Melanocyte of skin (primary cell): ENCODE measurements around the gene RPL18. TPM values are rescaled to one million over a fixed set of nuclear protein-coding genes. Genes with fewer than 3 reads are reported as not detected.

Experiments
- total RNA-seq, 2 donors: library from RNA; depleted of rRNA; stranded (reverse); fragments of >200 nt; gene quantifications; 2 replicates each; pipeline ENCODE4 v1.2.3, GENCODE V29; 2012

The RPL18 gene
- 1,000 to 10,000 TPM in 1 of 2 donors, 100 to 1,000 TPM in 1; 840 to 1,494 TPM for total RNA-seq

GRCh38 chr19:48618916-48619691, at the start of gene RPL18, which contains the start of gene SPHK2:
TSS of gene RPL18 (minus strand) at chr19:48619178. CDS start at chr19:48619143, 35 bp downstream.
TSS of gene SPHK2 (plus strand) at chr19:48619506. CDS start at chr19:48620515, 1,009 bp downstream.

DNA sequence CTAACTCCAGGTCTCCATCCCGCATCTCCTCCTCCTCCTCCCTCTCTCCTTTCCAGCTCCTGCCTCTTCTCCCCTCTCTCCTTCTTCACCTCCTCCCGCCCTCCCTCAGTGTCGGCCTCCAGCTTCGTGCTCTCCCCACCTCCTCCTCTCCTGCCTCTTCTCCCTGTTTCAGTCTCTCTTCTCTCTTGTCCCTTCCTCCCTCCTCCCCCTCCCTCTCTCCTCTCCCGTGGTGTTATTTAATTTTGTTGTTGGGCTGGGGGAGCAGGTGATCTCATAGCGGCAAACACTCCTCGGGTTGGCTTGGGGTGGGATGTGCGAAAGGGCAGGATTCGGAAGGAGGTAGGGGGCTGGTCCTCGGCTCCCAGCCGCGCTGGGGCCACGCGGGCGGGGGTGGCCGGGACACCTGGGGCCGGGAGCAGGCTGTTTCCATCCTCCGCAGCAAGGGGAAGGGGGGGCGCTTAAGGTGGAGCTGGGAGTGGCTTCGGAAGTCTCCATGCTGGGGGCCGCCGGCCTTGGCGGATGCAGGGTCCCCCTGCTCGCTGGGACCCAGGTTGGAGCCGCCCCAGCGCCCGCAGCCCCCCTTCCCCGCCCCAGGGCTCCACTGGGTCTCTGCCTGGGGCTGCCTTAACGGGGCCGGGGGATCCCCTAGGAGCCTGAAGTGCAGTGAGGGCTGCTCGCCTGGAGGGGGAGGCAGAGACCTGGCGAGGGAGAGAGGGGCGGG, 27.2 kb upstream of the RPL18 start, which contains the start of gene CA11:
TSS of gene CA11 (minus strand) at position 187 of the 721 bp plus-strand sequence. CDS start 555 bp downstream, outside the sequence.

DNA sequence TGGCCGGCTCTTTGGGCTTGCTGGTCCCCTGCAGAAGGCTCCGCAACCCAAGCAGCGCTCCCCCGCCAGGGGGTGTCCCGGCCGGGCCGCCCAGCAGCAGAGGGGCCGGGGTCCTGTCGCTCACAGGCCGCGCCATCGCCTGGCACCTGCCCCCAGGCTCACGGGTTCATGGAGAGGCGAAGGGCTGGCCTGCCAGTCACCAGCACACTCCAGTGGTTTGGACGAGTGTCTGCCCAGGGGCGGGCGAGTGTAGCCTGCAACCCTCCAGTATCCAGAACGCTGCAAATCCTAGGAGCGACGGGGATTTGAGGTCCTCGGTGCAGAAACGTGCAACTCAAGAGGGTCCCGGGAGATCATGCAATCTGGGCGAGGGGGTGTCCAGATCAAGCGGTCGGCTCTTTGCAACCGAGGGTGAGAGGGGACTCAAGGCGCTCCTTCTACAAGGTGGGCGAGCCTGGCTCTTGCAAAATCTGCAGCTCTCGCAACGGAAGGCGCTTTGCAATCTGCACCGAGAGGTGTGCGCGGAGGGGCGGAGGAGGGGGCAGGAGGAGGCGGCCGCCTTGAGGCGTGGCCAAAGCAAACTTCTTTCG, 18.0 kb upstream of the RPL18 start, which contains the start of gene DBP:
TSS of gene DBP (minus strand) at position 521 of the 590 bp plus-strand sequence. CDS start at position 136, 385 bp downstream.

GRCh38 chr19:48614436-48615230, 4.3 kb downstream of the RPL18 start, which contains the start of gene FAM83E:
TSS of gene FAM83E (minus strand) at chr19:48615076. CDS start at chr19:48613372, 1,704 bp downstream.

GRCh38 chr19:48606463-48607358, 12.3 kb downstream of the RPL18 start, which contains the start of gene SPACA4:
TSS of gene SPACA4 (plus strand) at chr19:48606742. CDS start at chr19:48606979, 237 bp downstream.

Other genes starting within 250 kb of the RPL18 start
- gene KDELR1, start 227.6 kb downstream of the RPL18 start, total RNA-seq, result 10 to 100 TPM; 41.3 to 54.6 TPM
- 1 to 10 TPM in 1 of 2 donors, under 1 TPM in 1; 0.67 to 1.0 TPM for gene GRIN2D, start 225.5 kb downstream of the RPL18 start, total RNA-seq
- gene GRWD1, start 173.2 kb downstream of the RPL18 start, total RNA-seq, result 10 to 100 TPM; 37.5 to 54.6 TPM
- gene KCNJ14, start 163.6 kb downstream of the RPL18 start, total RNA-seq, result under 1 TPM; 0.33 to 0.34 TPM
- 10 to 100 TPM; 33.3 to 34.1 TPM for gene CYTH2, start 149.8 kb downstream of the RPL18 start, total RNA-seq
- under 1 TPM in 1 of 2 donors, not detected in 1; under 0.01 TPM for gene LMTK3, start 107.3 kb downstream of the RPL18 start, total RNA-seq
- under 1 TPM in 1 of 2 donors, not detected in 1; 0.33 TPM for gene SULT2B1, start 67.0 kb downstream of the RPL18 start, total RNA-seq
- gene SPACA4, start 12.4 kb downstream of the RPL18 start, total RNA-seq, result not detected
- under 1 TPM in 1 of 2 donors, not detected in 1; under 0.01 TPM for gene FAM83E, start 4.1 kb downstream of the RPL18 start, total RNA-seq
- 10 to 100 TPM; 12.7 to 15.1 TPM for gene SPHK2, start 328 bp upstream of the RPL18 start, total RNA-seq
- 10 to 100 TPM in 1 of 2 donors, 1 to 10 TPM in 1; 9.3 to 13.1 TPM for gene DBP, start 18.2 kb upstream of the RPL18 start, total RNA-seq
- gene CA11, start 27.0 kb upstream of the RPL18 start, total RNA-seq, result 1 to 10 TPM in 1 of 2 donors, under 1 TPM in 1; 0.67 to 1.4 TPM
- gene NTN5, start 53.8 kb upstream of the RPL18 start, total RNA-seq, result under 1 TPM; under 0.01 to 0.69 TPM
- under 1 TPM in 1 of 2 donors, not detected in 1; under 0.01 TPM for gene FUT2, start 76.8 kb upstream of the RPL18 start, total RNA-seq
- 1 to 10 TPM in 1 of 2 donors, under 1 TPM in 1; 0.33 to 1.0 TPM for gene MAMSTR, start 100.5 kb upstream of the RPL18 start, total RNA-seq
- 10 to 100 TPM in 1 of 2 donors, 1 to 10 TPM in 1; 3.0 to 26.8 TPM for gene RASIP1, start 121.4 kb upstream of the RPL18 start, total RNA-seq
- gene IZUMO1, start 127.7 kb upstream of the RPL18 start, total RNA-seq, result under 1 TPM; 0.33 to 0.34 TPM
- 1 to 10 TPM in 1 of 2 donors, under 1 TPM in 1; 0.34 to 1.7 TPM for gene FUT1, start 133.5 kb upstream of the RPL18 start, total RNA-seq
- gene FGF21, start 136.3 kb upstream of the RPL18 start, total RNA-seq, result not detected
- gene BCAT2, start 191.9 kb upstream of the RPL18 start, total RNA-seq, result 10 to 100 TPM; 11.7 to 29.0 TPM
- gene HSD17B14, start 217.3 kb upstream of the RPL18 start, total RNA-seq, result 1 to 10 TPM; 4.1 to 4.7 TPM
- 10 to 100 TPM; 26.6 to 34.1 TPM for gene PLEKHA4, start 249.4 kb upstream of the RPL18 start, total RNA-seq